ENCODE data around the gene CORO1A.
"Not testable (repeated sequence)": the region's sequence is repeated elsewhere in the genome, so short reads cannot be mapped to it uniquely, and the experiment has no call there.

DNA sequence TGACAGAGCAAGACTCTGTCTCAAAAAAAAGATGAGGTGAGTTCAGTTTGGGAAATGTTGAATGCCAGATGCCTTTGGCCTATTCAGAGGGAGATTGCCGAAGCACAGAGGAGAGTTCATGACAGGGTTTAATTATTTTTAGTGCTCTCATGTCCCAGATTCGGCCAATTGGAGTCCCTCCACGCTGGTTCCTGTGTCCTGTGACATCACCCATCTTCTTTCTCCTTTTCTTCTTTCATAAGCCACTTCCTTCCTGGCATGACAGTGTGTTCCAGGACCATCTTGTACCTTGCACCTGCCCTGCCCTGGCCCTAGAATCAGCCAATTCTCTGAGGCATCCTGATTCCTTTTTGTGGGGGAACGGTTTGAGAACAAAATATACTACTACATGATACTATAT, 28.0 kb downstream of the CORO1A start:
- TF ChIP-seq, protein P1, sequence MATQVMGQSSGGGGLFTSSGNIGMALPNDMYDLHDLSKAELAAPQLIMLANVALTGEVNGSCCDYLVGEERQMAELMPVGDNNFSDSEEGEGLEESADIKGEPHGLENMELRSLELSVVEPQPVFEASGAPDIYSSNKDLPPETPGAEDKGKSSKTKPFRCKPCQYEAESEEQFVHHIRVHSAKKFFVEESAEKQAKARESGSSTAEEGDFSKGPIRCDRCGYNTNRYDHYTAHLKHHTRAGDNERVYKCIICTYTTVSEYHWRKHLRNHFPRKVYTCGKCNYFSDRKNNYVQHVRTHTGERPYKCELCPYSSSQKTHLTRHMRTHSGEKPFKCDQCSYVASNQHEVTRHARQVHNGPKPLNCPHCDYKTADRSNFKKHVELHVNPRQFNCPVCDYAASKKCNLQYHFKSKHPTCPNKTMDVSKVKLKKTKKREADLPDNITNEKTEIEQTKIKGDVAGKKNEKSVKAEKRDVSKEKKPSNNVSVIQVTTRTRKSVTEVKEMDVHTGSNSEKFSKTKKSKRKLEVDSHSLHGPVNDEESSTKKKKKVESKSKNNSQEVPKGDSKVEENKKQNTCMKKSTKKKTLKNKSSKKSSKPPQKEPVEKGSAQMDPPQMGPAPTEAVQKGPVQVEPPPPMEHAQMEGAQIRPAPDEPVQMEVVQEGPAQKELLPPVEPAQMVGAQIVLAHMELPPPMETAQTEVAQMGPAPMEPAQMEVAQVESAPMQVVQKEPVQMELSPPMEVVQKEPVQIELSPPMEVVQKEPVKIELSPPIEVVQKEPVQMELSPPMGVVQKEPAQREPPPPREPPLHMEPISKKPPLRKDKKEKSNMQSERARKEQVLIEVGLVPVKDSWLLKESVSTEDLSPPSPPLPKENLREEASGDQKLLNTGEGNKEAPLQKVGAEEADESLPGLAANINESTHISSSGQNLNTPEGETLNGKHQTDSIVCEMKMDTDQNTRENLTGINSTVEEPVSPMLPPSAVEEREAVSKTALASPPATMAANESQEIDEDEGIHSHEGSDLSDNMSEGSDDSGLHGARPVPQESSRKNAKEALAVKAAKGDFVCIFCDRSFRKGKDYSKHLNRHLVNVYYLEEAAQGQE (IDR thresholded peaks at IDR 0.05; ENCODE audit: low read depth), result not testable (repeated sequence)
- TF ChIP-seq EZH2 (IDR thresholded peaks at IDR 0.05); JUND (IDR thresholded peaks at IDR 0.05); POLR2A (IDR thresholded peaks at IDR 0.05; ENCODE audit: borderline replicate concordance, extremely low read depth, insufficient read depth, insufficient read length); YY1 (IDR thresholded peaks at IDR 0.05; ENCODE audit: extremely low read depth, insufficient replicate concordance, low read depth, low read length); TCF7L2 (IDR thresholded peaks at IDR 0.05; ENCODE audit: borderline replicate concordance, extremely low read depth, insufficient read depth, insufficient read length); RAD21 (IDR thresholded peaks at IDR 0.05; ENCODE audit: low read depth): not testable (repeated sequence)
- TF ChIP-seq, protein P2, sequence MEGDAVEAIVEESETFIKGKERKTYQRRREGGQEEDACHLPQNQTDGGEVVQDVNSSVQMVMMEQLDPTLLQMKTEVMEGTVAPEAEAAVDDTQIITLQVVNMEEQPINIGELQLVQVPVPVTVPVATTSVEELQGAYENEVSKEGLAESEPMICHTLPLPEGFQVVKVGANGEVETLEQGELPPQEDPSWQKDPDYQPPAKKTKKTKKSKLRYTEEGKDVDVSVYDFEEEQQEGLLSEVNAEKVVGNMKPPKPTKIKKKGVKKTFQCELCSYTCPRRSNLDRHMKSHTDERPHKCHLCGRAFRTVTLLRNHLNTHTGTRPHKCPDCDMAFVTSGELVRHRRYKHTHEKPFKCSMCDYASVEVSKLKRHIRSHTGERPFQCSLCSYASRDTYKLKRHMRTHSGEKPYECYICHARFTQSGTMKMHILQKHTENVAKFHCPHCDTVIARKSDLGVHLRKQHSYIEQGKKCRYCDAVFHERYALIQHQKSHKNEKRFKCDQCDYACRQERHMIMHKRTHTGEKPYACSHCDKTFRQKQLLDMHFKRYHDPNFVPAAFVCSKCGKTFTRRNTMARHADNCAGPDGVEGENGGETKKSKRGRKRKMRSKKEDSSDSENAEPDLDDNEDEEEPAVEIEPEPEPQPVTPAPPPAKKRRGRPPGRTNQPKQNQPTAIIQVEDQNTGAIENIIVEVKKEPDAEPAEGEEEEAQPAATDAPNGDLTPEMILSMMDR (IDR thresholded peaks at IDR 0.05 in 2 of 3, conservative IDR thresholded peaks at IDR 0.05 in 1 of 3; ENCODE audit: borderline replicate concordance in 1 of 3, insufficient read depth in 1 of 3, low read depth in 2 of 3, low read length in 2 of 3), result not testable (repeated sequence)
- TF ChIP-seq, protein P3, sequence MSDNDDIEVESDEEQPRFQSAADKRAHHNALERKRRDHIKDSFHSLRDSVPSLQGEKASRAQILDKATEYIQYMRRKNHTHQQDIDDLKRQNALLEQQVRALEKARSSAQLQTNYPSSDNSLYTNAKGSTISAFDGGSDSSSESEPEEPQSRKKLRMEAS (IDR thresholded peaks at IDR 0.05), result not testable (repeated sequence)
